Measurements from ENCODE around the gene DPEP1.
"Not testable (repeated sequence)": the region's sequence is repeated elsewhere in the genome, so short reads cannot be mapped to it uniquely, and the experiment has no call there.

DPEP1 gene

DNA sequence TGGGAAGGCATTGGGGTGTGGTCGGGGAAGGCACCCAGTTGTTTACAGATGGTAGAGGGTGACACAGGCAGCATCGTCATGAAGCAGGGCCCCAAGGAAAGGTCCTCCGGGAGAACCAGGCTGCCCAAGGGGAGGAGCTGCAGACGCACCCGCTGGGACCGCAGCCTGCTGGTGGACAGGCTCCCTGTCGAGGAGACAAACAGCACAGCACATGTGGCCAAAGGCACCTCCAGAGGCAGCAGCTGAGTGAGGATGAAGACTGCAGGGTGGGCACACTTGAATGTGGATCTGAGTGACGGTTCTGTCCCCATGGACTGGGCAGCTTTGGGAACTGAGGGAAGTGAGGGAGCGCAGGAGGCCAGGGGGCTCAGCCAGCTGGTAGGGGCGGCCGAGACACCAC, 31.7 kb downstream of the DPEP1 start:
- in situ Hi-C loops (cut with HindIII; ENCODE audit: low sequenced_read_pairs): no loop called here

DNA sequence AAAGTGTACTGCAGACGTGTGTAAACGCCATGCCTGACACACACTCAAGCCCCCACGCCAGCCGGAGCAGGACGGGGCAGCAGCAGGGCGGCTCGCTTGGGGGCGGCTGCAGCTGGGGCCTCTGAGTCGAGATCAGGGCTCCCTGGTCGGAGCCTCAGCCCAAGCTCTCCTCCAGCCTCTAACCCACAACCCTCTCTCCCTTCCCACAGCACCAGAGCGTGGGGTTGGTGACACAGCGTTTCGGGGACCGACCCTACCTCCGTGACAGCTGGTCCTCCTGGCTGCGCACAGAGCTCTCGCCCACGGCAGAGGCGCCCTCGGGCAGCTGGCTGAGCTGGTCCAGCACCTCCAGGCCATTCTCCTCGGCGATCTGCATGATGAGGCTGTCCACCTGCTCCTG, 32.8 kb downstream of the DPEP1 start:
- in situ Hi-C loops (cut with HindIII; ENCODE audit: low sequenced_read_pairs): no loop called here

DNA sequence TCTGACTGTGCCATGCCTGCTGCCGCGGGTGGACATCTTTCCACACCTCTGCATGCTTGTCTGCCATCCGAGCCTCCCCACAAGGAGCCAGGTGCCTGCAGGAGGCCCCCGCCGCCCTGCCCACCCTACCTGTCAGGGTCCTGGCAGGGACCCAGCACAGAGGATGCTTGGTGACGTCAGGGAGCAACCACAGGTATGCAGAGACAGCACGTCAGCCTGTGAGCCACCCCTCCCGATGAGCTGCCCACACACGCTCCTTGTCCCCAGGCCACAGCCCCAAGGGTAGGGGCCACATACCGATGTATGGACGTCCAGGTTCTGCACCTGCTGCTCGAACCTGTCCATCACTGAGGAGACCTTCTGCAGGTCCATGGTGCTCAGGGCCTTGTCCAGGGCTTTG, 33.5 kb downstream of the DPEP1 start:
- in situ Hi-C loops (cut with HindIII; ENCODE audit: low sequenced_read_pairs): no loop called here

DNA sequence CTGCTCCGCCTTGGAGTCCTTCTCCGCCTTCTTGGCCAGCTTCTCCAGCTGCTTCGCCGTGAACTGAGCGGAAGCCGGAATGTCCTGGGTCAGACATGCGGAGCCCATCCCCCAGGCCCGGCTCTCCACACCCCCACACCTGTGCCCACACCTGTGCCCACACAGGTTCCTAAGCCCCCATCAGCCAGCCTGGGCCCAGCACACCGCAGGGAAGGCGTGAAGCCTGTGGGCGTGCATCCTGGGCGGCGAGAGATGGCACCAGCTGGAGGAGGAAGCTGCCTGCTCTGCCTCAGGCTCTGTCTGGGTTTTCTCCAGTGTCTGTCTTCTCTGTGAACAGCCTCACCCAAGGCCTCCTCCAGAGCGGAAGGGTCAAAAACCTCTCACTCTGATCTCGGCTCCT, 38.1 kb downstream of the DPEP1 start:
- in situ Hi-C loops (cut with HindIII; ENCODE audit: low sequenced_read_pairs): no loop called here

DNA sequence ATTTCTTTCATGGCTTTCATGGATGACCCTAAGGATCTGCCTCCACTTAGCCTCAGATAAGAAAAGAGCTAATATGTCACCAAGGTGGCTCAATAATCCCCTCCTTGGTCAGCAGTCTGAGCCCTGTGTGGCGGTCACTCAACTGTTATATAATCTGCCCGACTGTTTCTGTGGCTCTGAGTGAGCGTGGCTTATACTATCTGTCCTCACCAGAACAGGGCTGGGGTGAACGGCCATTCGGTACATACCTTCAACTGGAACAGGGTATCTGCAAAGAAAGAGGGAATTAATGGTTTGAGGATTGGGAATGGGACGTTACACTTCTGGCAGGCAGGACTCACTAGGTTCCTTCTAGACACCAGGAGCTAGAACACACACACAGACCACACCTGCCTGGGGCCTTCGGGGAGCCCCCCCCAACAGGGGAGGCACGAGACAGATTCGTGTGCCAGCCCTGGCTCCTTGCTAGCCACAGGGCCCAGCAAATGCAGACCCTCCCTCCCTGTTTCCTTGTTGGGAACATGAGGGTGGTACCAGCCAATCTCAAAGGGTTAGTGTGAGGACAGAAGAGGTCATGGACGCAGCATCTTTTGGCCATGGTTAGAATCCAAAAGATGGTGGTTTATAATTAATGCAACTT, 40.3 kb downstream of the DPEP1 start:
- in situ Hi-C loops (cut with HindIII; ENCODE audit: low sequenced_read_pairs): no loop called here

DNA sequence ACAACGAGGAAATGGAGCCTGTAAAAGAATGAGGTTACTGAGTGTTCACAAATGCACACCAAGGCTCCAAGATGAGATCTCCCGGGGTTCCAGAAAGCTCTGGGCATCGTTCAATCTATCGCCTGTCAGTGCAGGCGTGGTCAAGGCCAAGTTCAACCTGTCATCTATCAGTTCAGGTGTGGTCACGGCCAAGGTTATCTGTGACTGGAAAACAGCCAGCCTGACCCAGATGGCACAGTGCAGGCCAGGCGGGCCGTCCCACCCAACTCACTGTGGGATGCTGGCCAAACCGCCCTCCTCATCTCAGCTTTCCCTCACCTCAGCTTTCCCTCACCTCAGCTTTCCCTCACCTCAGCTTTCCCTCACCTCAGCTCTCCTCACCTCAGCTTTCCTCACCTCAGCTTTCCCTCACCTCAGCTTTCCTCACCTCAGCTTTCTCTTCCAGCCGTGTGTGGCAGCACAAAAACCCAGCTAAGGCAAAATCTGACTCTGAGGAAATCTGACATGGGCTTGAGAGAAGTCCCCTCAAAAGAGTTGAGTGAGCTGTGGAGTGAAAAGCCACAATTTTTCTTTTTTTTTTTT, 41.7 kb downstream of the DPEP1 start:
- in situ Hi-C loops (cut with HindIII; ENCODE audit: low sequenced_read_pairs): no loop called here

DNA sequence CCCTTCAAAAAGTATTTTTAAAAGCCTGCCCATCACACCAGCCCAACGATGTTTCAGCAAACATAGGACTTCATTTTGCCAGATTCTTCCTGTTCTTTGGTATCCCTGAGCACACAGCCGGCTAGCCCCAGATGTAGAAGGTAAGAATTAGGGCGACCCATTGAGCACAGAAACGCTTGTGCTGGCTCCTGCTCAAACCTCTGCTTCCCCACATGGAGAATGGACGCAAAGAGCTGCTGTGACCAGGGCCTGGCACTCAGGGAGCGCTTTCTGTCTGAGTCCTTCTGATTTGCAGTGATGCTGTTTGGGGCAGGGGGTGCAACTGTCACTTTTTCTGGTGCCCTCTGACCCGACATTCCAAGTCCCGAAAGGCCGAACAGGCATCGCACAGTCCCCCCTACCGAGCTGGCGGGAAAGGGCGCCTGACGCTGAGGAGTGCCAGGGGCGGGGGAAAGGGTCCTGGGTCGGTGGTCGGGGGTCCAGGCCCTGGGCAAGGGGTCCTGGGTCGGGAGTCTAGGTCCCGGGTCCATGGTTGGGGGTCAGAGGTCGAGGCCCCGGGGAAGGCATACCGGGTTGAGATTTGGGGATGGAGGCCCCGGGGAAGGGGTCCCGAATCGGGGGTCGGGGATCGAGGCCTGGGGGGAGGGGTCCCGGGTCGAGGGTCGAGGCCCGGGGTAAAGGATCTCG, 43.1 kb downstream of the DPEP1 start:
- in situ Hi-C loops (cut with HindIII; ENCODE audit: low sequenced_read_pairs): no loop called here

DNA sequence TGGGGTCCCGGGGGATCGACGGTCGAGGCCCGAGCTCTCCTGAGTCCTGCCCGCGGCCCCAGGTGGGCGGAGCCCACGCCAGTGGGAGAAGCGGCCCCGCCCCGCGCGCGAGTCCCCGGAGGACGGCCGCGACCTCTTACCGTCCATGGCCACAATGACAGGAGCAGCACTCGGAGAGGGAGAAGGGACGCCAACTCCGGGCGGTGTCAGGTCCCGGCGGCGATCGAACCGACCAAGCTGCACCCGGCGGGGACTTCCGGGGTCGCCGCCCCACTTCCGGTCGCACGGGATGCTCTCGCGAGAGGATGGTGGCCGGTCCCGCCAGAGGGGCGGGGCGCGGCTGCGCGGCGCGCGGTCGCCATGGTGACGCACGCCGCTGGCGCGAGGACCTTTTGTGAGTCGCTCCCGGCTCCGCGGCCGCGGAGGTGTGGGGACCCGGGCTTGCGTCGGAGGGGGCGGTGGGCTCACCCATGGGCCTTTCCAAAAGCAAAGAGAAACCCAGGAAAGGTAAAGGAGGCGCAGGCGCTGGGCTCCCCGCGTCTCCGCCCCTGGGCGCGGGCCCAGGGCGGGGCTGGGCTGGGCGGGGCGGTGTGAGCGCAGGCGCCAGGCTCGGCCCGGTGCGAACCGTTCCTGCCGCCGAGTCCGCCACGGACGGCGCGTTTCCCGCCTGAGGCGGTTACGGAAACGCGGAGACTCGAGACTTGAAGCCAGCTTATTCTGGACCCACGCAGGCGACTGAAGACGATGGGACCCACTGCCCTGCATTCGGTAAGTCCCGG, 44.2 kb downstream of the DPEP1 start, which contains the start of the genes CHMP1A and SPATA33:
CHMP1A (minus strand) TSS at position 267 of the 779 bp plus-strand sequence; CDS start at position 147, 120 bp downstream.
SPATA33 (plus strand) TSS at position 395 of the 779 bp plus-strand sequence; CDS start at position 471, 76 bp downstream.
- in situ Hi-C loops (cut with HindIII; ENCODE audit: low sequenced_read_pairs): no loop called here

DNA sequence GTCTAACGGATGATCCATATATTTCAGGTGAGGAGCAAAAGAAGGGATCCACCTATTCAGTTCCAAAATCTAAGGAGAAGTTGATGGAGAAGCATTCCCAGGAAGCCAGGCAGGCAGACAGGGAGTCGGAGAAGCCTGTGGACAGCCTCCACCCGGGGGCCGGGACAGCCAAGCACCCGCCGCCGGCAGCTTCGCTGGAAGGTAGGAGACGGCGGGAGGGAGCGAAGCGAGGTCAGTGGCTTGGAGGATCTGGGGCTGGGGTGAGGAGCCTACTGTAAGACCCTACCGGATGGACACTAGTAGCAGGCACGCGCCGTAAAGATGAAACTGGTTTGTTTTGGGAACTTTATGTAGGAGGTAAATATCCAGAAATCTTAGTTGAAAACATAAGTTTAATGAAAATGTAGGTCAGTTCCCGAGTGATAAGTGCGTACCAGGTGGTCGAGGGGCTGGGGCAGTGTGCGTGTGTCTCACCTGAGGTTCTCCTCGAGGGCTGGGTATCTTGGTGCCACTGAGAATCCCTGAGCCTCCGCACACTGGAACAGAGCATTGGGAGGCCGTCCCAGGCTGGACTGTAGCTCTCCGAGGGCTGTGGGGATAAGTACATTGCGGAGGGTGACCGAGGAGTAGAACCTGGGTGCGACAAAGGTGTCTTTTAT, 44.9 kb downstream of the DPEP1 start:
- in situ Hi-C loops (cut with HindIII; ENCODE audit: low sequenced_read_pairs): no loop called here

DNA sequence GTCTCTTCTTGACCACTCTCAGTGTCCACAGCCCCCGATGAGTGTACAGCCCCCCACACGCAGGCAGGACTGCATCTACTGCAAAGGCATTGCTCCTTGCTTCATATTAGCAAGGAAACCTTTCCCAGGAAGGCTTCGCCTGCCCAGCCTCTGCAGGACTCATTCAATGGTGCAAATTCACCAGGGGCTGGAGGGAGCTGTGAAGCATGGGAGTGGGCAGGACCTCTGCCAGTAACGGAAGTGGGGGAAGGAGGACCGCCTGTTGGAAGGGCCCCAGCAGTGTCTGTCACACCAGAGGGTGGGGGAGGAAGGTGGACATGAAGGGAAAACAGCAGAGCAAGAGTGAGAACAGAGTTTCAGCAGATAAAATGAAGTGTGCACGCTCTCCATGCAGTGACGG, 46.7 kb downstream of the DPEP1 start:
- in situ Hi-C loops (cut with HindIII; ENCODE audit: low sequenced_read_pairs): no loop called here

DNA sequence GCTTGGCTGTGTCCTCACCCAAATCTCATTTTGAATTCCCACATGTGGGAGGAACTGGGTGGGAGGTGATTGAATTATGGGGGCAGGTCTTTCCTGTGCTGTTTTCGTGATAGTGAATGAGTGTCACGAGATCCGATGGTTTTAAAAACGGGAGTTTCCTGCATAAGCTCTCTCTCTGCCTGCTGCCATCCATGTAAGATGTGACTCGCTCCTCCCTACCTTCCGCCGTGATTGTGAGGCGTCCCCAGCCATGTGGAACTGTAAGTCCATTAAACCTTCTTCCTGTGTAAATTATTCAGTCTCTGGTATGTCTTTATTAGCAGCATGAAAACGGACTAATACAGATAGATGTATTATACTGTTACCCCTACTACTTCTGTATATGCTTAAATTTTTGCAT, 47.8 kb downstream of the DPEP1 start:
- in situ Hi-C loops (cut with HindIII; ENCODE audit: low sequenced_read_pairs): no loop called here

DNA sequence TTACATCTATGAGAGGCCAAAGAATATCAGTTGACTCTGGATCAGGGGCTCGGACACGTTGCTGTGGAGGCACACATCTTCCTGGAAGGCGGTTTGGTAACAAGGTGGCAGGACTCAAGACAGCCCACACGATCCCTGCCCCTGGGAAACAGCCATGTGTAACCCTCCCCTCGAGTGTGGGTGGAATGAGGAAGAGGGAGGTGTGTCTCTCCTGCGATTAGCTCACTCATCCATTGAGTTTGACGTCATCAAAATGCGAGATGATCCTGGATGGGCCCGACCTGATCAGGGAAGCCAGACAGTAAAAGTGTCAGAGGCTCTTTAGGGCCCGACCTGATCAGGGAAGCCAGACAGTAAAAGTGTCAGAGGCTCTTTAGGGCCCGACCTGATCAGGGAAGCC, 50.8 kb downstream of the DPEP1 start:
- in situ Hi-C loops (cut with HindIII; ENCODE audit: low sequenced_read_pairs): not testable (repeated sequence)

DNA sequence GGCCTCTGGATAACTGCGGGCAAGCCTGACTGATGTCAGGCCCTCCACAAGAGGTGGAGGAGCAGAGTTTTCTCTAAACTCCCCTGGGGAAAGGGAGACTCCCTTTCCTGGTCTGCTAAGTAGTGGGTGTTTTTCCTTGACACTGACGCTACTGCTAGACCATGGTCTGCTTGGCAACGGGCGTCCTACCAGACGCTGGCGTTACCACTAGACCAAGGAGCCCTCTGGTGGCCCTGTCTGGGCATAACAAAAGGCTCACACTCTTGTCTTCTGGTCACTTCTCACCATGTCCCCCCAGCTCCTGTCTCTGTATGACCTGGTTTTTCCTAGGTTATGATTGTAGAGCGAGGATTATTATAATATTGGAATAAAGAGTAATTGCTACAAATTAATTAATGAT, 53.6 kb downstream of the DPEP1 start:
- in situ Hi-C loops (cut with HindIII; ENCODE audit: low sequenced_read_pairs): not testable (repeated sequence)

DNA sequence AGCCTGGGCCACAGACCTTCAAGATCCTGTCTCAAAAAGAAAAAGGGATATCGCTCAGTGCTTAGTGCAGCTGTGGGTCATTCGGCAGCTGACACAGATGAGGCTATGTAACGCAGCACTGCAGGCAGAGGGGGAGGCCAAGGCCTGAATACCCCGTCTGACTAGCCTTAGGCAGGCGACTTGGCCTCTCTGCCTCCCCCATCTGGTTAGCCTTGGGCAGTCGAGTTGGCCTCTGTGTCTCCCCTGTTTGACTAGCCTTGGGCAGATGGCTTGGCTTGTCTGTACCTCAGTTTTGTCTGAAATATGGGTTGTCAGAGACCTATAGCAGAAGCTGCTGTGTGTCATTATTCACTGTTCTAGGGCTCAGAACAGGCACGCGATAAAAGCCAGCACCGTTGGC, 54.2 kb downstream of the DPEP1 start:
- in situ Hi-C loops (cut with HindIII; ENCODE audit: low sequenced_read_pairs): no loop called here

DNA sequence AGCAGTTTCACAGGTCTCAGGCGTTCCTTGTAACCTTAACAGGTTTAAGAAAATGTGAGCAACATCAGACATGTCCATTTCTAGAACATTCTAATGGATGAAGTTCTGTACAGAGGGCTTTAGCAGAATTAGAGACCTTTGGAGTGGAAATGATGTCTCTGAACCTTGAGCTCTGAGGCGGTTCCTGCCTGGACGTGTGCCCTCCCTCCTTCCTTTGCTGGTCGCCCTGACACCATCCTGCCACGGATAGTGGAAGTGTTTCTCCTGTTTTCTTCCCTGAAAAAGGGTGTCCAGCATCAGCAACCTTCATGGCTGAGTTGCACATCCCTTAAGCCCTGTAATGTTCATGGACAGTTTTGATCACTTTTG, 55.3 kb downstream of the DPEP1 start:
- in situ Hi-C loops (cut with HindIII; ENCODE audit: low sequenced_read_pairs): no loop called here

DNA sequence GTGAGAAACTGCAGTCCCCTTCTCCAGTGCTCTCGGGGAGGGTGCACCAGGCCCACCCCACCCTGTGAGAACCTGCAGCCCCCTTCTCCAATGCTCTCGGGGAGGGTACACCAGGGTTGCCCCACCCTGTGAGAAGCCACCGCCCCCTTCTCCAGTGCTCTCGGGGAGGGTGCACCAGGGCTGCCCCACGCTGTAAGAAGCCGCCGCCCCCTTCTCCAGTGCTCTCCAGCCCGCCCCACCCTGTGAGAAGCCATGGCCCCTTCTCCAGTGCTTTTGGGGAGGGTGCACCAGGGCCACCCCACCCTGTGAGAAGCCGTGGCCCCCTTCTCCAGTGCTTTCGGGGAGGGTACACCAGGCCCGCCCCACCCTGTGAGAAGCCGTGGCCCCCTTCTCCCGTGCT, 56.3 kb downstream of the DPEP1 start:
- in situ Hi-C loops (cut with HindIII; ENCODE audit: low sequenced_read_pairs): no loop called here

DNA sequence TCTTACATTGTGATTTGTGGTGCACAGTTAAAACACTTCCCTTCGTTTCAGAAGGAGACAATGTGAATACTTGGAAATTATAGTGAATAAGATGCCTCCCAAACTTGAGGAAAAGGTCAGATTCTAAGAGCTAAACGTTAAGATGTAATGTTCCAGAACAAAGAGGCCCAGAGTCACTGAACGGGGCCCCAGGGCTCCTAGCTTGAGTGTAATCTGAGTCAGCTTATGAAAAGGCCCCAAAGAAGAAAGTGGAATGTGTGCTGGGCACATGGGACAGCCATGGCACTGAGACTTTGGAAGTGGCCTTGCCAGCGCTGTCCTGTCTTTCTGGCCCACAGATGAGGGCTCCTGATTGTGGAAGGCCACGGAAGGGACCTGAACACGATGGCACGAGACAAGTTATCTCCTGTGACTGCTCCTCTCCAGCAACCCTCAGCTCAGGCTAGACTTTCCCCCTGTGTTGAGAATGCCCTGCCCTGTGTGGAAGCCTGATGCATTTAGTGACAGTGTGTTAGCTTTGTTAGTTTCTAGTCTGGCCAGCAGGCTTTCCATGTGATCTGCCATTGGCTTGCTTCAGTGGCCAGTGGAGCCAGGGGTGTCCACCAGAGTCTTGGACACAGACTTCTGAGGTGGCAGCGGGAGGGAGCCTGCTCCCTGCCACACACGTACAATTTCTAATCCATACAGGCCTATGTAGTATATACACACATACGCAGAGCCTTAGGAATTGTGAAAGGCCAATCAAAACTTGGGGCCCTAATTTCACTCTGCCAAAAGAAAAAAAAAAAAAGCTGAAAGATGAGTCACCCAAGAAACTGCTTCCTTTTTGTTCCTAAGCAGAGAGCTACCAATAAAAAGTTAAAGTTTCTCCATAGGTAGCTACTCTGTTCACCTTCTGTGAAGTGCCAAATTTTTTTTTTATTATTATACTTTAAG, 57.3 kb downstream of the DPEP1 start:
- in situ Hi-C loops (cut with HindIII; ENCODE audit: low sequenced_read_pairs): no loop called here

DNA sequence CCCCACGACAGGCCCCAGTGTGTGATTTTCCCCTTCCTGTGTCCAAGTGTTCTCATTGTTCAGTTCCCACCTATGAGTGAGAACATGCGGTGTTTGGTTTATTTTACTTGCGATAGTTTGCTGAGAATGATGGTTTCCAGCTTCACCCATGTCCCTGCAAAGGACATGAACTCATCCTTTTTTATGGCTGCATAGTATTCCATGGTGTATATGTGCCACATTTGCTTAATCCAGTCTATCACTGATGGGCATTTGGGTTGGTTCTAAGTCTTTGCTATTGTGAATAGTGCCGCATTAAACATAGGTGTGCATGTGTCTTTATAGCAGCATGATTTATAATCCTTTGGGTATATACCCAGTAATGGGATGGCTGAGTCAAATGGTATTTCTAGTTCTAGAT, 58.1 kb downstream of the DPEP1 start:
- in situ Hi-C loops (cut with HindIII; ENCODE audit: low sequenced_read_pairs): not testable (repeated sequence)

DNA sequence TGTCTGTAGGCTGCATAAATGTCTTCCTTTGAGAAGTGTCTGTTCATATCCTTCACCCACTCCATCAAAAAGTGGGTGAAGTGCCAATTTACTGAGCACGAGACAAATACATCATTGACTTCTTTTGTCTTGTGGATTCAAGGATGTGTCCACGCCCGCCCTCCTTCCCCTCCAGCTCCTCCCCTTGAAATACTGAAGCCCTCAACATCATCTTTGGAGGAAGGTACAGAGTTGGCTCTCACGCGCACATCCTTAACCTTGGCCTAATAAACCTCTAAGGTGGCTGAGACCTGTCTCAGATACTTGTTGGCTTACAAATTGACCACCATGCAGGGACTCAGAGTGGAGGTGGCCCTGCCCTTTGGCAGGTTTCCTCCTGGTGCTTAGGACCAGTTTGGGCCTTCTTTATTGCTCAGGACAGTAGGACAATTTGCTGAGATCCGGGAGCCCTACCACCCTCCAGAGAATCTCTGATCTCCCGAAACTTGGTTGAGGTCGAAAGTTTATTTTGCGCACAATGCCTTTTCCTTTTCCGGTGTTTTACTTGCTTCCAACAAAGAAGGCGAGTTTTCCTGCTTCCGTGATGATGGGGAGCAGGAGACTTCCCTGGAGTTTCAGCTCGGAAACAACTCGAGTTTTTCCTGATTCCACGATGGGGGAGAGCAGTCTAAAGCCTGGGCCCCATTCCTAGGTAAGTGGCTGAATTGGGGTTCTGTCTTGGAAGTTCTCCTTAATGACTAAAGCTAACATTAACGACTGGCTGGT, 58.9 kb downstream of the DPEP1 start:
- in situ Hi-C loops (cut with HindIII; ENCODE audit: low sequenced_read_pairs): no loop called here

All from endothelial cell of hepatic sinusoid (primary cell).